GM21390 (cell line): ENCODE results near the gene KPTN.

Experiments
- ATAC-seq: cut with Tn5 transposase; IDR thresholded peaks from one replicate; pipeline ENCODE4 v1.9.1; 2021; ENCODE audit not compliant: unreplicated experiment

Gene KPTN

DNA sequence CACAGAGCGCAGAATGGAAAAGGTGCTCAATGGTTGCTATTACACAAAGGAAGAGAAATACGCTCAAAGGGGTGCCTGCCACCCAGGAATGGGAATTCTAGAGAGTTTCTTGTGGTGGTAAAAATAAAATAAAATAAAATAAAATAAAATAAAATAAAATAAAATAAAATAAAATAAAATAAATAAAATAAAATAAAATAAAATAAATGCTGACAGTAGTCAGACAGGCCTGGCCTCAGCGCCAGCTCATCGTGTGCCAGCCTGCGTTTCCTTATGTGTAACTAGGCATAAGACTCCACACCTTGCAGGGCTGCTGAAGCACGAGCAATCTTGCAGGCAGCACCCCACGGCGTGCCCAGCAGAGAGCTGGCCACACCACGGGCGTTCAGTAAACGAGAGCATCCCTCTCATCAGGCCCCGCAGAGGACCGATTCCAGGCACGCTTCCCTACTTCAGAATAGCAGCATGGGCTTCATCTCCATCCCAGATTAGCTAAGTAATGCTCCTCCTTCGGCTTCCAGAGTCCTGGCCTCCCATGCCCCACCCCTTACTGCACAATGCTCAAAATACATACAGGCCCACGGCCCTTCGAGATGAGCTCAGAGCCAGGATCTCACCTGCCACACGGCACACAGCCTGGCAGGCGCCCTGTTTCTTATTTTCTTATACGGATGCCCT is 25.3 kb upstream of the KPTN start:
- no peak for ATAC-seq

GRCh38 chr19:47508721-47509120 is 24.7 kb upstream of the KPTN start:
- ATAC-seq = no peak

GRCh38 chr19:47507924-47508553 is 24.0 kb upstream of the KPTN start:
- ATAC-seq = no peak

DNA sequence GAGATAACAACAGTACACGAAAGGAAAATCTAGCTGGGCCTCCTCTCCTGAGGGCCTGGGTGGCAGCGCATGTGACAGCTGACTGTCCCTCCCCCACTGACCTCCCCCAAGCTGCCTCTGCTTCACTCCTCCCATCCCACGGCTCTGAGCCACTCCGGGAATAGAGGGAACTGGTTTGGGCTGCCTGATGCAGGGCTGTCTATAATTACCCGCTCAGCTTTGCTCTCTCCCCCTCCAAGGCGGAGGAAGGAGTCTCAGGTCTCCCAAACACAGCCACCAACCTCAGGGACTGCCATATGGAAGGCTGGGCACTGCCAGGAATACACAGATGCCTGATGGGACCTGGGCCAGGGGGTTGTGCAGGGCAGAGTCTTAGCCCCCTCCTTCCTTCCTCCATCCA is 23.0 kb upstream of the KPTN start:
- no peak for ATAC-seq

DNA sequence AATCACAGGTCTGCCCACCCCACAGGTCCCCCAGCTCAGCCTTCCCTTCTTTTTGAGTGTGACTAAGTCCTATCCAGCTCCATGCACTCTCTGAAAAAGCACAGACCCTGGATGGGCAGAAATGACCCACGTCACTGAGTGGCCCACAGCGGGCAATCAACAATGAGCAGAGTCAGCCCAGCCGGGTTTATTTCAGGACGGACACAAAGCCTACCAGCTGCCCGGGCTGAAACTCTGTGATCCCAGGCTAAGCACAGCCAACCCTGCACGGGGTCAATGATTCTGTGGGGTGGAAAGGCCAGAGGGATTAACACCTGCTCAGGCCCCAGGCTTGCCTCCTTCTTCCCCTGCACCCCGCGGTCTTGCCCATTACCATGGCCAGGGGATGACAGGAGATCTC is 22.4 kb upstream of the KPTN start:
- no peak for ATAC-seq

GRCh38 chr19:47505506-47505905 is 21.5 kb upstream of the KPTN start:
- ATAC-seq = no peak

DNA sequence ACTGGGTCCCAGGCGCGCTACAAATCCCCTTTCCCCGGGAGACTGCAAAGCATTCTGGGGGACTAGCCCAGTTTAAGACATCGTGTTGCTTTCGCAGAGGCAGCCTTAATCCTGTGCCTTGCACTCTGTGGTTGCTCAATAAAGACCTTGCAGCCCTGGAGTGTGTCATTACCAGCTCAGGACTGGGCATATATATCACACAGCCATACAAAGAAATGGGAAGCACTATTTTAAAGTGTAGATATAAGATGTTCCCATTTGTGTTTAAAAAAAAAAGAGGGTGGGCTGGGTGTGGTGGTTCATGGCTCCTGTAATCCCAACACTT is 19.8 kb upstream of the KPTN start:
- no peak for ATAC-seq

- ATAC-seq = no peak
Measured at GRCh38 chr19:47503130-47503825, 19.3 kb upstream of the KPTN start.

DNA sequence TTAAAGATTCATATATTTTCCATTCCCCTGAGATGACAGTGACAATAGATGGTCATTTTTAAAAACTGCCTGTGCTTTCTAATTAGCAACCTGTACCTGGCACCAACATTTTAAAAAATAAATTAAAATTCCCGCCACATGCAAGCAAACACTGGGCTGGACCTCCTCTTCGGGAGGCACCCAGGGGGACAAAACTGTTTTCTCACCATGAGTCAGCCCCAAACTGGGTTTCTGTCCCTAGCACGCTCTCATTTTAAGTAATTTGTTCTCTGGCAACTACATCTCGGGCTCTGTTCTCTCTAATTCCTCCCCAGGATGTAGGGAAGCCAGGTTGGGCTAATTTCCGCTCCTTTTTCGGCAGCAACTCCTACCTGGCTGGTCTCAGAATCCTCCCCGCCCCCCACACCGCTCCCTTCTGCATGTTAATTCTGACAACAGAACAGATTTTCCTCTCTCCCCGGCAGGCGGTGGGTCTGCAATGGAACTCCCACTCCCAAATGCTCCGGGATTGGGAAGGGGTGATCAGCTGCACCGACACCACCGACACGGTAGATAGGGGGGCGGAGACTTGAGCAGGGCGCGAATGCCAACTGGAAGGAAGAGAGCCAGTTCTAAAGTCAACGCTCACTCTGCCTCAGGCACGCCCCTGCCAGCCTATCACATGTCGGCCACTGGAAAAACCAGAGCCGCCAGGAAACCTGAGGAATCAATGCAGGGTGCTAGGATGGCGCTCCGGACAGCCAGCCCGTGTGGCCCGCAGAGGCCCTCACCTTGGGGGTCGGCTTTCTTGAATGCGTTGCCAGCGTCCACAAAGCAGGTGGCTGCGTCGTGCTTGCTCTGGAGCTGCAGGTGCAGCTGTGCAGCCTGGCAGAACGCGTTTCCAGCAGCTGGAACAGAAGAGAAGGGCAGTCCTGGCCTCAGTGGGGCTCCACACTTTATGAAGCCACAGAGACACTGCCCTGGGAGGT is 16.1 kb upstream of the KPTN start:
- no peak for ATAC-seq

DNA sequence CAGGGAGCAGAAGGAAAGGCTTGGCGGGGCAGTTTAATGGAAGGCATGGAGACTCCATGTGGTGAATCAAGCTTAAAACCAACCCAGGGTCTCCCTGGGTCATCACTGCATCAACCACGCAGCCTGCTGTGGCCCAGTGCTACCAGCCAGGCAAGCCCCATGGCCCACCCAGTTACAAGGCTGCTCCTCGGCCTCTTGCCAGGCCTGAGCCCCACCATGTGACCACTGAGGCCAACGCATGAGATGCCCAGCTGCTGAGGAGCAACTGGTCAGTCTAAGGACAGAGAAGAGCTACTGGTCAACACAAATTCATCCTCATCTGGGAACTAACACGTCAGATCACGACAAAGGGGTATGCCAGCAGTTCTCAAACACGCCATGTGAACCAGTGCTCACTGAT is 15.4 kb upstream of the KPTN start:
- no peak for ATAC-seq

DNA sequence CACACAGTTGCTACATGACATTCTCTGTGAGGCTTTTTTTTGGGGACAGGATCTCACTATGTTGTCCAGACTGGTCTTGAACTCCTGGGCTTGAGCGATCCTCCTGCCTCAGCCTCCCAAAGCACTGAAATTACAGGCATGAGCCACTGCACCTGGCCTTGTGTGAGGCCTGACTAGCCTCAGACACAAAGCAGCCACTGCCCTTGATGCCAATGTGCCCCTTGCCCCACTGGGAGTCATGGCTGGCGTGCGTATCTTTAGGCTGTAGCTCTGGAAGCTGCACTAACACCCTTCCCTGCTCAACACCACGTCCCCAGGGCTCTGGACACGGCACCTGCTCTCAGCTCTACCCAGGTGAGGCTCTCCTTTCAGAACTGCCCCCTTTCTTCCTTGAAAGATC is 14.5 kb upstream of the KPTN start:
- no peak for ATAC-seq

DNA sequence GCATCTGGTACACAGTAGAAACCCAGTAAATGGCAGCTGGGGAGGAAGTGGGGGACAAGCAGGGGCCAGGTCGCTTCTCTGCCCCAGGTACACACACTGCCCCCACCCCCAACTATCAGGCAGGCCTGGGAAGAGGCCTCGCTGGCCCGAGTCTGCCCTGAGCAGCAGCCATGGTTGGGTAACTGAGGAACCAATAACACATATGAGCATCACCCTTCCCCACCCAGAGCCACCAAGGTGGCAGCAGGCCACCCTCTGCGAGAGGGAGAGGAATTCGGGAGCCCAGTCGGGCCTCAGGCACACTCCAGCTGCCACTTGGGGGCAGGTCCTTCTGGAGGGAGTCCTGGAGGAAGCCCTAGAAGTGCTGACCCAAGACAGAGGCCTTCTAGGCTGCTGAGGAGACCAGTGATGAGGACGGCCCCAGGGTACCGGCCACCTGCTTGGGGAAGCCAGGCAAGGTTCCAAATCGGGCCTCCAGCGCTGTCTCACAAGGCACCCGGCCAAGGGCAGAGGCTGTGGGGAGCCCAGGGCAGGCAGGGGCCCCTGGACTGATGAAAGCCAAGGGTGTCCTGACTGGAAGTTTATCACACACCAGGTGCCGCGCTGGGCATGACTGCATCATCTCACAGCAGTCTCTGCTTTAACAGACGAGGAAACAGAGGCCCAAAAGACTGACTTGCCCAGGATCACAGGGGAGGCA is 14.0 kb upstream of the KPTN start:
- ATAC-seq = no peak

DNA sequence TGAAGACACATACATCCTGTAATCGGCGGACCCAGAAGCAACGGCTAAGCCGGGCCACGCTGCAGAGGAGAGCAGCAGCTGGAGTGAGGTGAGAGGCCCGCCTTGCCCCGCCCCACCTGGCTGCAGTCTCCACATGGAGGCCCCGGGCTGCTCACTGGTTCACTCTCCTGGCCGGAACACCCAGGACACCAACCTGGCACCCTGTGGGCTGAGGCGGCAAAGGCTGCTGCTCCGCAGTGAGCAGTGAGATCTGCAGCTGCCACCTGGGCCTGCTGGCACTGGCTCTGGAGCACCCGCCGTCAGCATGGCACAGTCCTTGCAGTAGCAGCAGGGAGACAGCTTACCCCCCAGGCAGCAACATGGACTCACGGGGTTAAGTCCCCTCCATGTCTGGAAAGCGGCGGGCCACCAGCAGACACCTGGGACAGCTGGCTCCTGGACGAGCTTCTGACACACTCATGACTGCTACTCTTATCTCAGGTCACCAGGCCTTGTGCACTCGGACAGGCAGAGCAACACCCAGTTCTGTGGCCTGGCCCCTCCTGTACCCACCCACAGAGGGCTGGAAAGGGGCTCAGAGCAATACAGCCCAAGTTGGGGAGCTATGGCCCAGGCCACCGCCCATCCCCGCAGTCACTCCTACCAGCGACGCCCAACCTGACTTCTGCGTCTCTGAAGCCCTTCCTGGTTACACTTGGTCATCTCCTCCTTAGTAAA is 13.2 kb upstream of the KPTN start:
- no peak for ATAC-seq

DNA sequence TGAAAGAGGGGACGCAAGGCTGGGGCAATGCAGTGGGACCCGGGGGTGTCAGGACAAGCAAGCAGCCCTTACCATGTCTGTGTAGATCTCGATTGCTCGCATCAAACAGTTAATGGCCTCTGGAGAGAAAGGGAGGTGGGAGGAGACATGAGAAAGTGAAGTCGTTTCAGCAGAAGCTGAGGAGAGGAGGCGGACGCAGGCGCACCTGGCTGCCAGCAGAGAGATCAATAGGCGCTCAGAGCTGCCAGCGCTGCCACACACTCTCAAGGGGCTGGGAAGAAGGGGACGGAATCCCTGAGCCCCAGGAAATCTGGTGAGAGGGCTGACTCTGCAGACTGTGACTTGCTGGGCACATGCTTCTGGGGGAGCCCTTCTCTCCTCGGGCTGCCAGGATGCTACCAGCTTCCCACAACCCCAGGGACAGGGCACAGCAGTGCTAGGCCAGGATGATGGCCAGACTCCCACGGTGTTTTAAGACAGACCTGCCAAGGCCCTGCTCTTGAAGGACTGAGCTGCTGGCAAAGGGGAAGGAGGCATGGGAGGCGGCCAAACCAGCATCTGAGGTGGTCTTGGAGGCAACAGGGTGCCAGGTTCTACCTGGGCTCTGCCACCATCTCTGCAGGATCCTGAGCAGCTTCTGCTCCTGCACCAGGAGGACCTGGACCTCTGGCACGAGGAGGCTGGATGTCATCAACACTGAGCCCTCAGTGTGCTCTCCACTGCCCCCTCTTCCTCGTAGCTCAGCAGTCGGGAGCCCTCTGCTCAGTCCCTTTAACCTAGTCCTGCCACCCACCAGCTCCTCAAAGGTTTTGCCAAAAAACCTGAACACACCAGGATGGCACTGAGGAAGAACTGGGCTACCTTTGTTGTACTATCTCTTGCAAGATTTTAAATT is 11.7 kb upstream of the KPTN start:
- no peak for ATAC-seq

- ATAC-seq = no peak
Measured at GRCh38 chr19:47494729-47495128, 10.7 kb upstream of the KPTN start.

GRCh38 chr19:47494211-47494547 is 10.2 kb upstream of the KPTN start:
- ATAC-seq = no peak

DNA sequence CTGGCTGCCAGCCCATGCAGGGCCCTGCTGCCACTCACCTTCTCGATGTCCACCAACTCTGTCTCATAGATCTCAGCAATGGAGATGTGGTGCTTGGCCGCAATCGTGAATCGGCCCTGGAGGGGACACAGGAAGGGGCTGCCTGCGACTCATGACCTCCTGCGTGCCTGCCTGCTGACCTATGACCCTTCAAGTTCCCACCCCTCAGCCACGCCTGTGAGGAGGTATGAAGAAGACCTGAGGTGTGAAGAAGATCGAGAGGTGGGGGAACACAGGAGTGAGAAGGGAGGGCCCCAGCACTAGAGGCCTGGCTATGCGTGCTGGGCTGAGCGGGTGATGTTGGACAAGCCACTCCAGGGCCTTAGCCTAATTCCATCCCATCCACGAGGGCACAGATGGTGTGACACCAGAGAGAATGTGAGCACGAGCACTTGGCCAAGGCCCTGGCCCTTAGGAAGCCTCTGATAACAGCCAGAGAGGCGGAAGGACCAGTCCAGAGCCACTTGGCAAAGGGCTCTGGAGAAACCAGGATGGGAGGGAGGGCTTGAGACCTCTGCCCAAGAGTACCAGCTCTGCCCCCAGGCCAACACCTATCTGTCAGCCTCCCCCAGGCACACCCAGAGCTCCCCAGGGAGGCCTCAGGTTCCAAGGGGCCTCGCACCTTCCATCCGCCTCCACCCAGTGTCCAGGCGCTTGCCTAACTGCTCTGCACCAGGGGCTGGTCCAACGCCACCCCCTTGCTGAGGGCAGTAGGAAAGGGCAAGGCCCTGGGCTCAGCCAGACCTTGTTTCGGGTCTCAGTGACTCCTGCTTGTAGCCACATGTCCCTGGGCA is 9.6 kb upstream of the KPTN start:
- no peak for ATAC-seq

GRCh38 chr19:47492571-47493377 is 8.8 kb upstream of the KPTN start:
- ATAC-seq = no peak
